ENCODE measurements around the gene TEPSIN. TPM values are rescaled to one million over a fixed set of nuclear protein-coding genes. Genes with fewer than 3 reads are reported as not detected.
A peak's percentile ranks its signal among the peaks of the same experiment; 100 is the strongest.

The TEPSIN gene
- total RNA-seq, 1 donor from 2014 or later, result 40.2 TPM

GRCh38 chr17:81278831-81279230, 40.0 kb upstream of the TEPSIN start:
- Histone ChIP-seq H3K9me3 (no peaks in the 10 kb centered on the region), H3K27ac (peak overlapping the region; percentile 65), H3K4me1 (peaks cover 11% of the 10 kb centered on the region), H3K4me3 (no peak overlapping the region), H3K36me3 (peaks cover 67% of the 10 kb centered on the region), H3K27me3 (no peaks in the 10 kb centered on the region)
- DNase-seq (no peak), ATAC-seq (no peak)
- no peak for TF ChIP-seq CTCF (IDR thresholded peaks at IDR 0.05)
- intact Hi-C loops (cut with DNase I), result no loop called here

- TF ChIP-seq CTCF (IDR thresholded peaks at IDR 0.05), result no peak
- intact Hi-C loops (cut with DNase I), result no loop called here
- Histone ChIP-seq H3K27me3 (no peaks in the 10 kb centered on the region), H3K4me3 (peak overlapping the region; percentile 35), H3K4me1 (peaks cover 11% of the 10 kb centered on the region), H3K27ac (peak overlapping the region; percentile 65), H3K36me3 (peaks cover 66% of the 10 kb centered on the region), H3K9me3 (no peaks in the 10 kb centered on the region)
- peak; percentile 39 for ATAC-seq
- no peak for DNase-seq
Measured at GRCh38 chr17:81277946-81278693, 39.3 kb upstream of the TEPSIN start.

GRCh38 chr17:81277421-81277820, 38.6 kb upstream of the TEPSIN start:
- no peak for TF ChIP-seq CTCF (IDR thresholded peaks at IDR 0.05)
- ATAC-seq, result peak; percentile 82
- intact Hi-C loops (cut with DNase I), result no loop called here
- Histone ChIP-seq H3K27me3 (no peaks in the 10 kb centered on the region), H3K4me1 (peaks cover 11% of the 10 kb centered on the region), H3K4me3 (peak overlapping the region; percentile 35), H3K36me3 (peaks cover 66% of the 10 kb centered on the region), H3K9me3 (no peaks in the 10 kb centered on the region), H3K27ac (peak overlapping the region; percentile 65)
- peak; percentile 84 for DNase-seq

- intact Hi-C loops (cut with DNase I), result no loop called here
- no peak for ATAC-seq
- no peak for TF ChIP-seq CTCF (IDR thresholded peaks at IDR 0.05)
- no peak overlapping the region for H3K4me3 ChIP-seq
- no peaks in the 10 kb centered on the region for H3K27me3 ChIP-seq
- H3K4me1 ChIP-seq, result peaks cover 11% of the 10 kb centered on the region
- H3K27ac ChIP-seq, result peak overlapping the region; percentile 65
- no peaks in the 10 kb centered on the region for H3K9me3 ChIP-seq
- DNase-seq, result no peak
- H3K36me3 ChIP-seq, result peaks cover 71% of the 10 kb centered on the region
Measured at GRCh38 chr17:81276781-81277180, 37.9 kb upstream of the TEPSIN start.

- no peaks in the 10 kb centered on the region for H3K9me3 ChIP-seq
- TF ChIP-seq CTCF (IDR thresholded peaks at IDR 0.05), result no peak
- H3K36me3 ChIP-seq, result peaks cover 75% of the 10 kb centered on the region
- H3K4me1 ChIP-seq, result peaks cover 11% of the 10 kb centered on the region
- no peak overlapping the region for H3K27ac ChIP-seq
- intact Hi-C loops (cut with DNase I), result no loop called here
- no peak overlapping the region for H3K4me3 ChIP-seq
- no peaks in the 10 kb centered on the region for H3K27me3 ChIP-seq
- DNase-seq, result no peak
- ATAC-seq, result no peak
Measured at GRCh38 chr17:81274471-81274855, 35.6 kb upstream of the TEPSIN start.
